Tibial nerve (tissue), 4 donors: ENCODE data around the gene WFS1. TPM values are rescaled to one million over a fixed set of nuclear protein-coding genes. Genes with fewer than 3 reads are reported as not detected.

Experiments
- DNase-seq, 2 donors: peaks; one replicate each; pipeline ENCODE4 v3.0.0-alpha.2; 2019; ENCODE audit warnings: low spot score in 2 of 2
- H3K27ac ChIP-seq, 4 donors: fragments of 200-600 bp; sonication (generic) in 3 of 4; one replicate each; pipeline ENCODE4 v1.5.1; 2017 to 2019; ENCODE audit warnings: mild to moderate bottlenecking in 1 of 4
- H3K27me3 ChIP-seq, 2 donors: fragments of 200-600 bp; sonication (generic) in 1 of 2; one replicate each; pipeline versions ENCODE4 v1.5.1 to v1.6.0; 2017 to 2019
- H3K36me3 ChIP-seq, 3 donors: fragments of 200-600 bp; sonication (generic); one replicate each; pipeline ENCODE4 v1.5.1; 2018 to 2019
- H3K4me1 ChIP-seq, 4 donors: fragments of 200-600 bp; sonication (generic) in 3 of 4; one replicate each; pipeline ENCODE4 v1.5.1; 2017 to 2019
- H3K4me3 ChIP-seq, 4 donors: fragments of 200-600 bp; sonication (generic) in 3 of 4; one replicate each; pipeline ENCODE4 v1.5.1; 2017 to 2019; ENCODE audit warnings: mild to moderate bottlenecking in 1 of 4, moderate library complexity in 1 of 4
- H3K9me3 ChIP-seq, 4 donors: fragments of 200-600 bp; sonication (generic) in 3 of 4; one replicate each; pipeline ENCODE4 v1.5.1; 2017 to 2019
- CTCF ChIP-seq, 5 experiments: fragments of 200-600 bp in 3 of 5; fragments of 450-650 bp in 2 of 5; sonication (generic) in 3 of 5; IDR thresholded peaks; one replicate each; pipeline ENCODE4 v1.5.1; 2016 to 2019; ENCODE audit warnings: antibody characterized with exemption in 5 of 5, mild to moderate bottlenecking in 3 of 5, moderate library complexity in 2 of 5
- EP300 ChIP-seq, 2 donors: sonication (generic); formaldehyde crosslinking; IDR thresholded peaks; one replicate each; pipeline ENCODE4 v1.6.1; 2017; ENCODE audit warnings: antibody characterized with exemption in 2 of 2, mild to moderate bottlenecking in 1 of 2
- POLR2A ChIP-seq, 2 donors: fragments of 450-650 bp; IDR thresholded peaks; one replicate each; pipeline ENCODE4 v1.6.1; 2017; ENCODE audit warnings: antibody characterized with exemption in 2 of 2, mild to moderate bottlenecking in 2 of 2, moderate library complexity in 2 of 2
- WGBS, 2 donors: methylation state at CpG; one replicate each; pipeline ENCODE4 v1.1.5; 2018; 5-methylcytosine and 5-hydroxymethylcytosine counted together
- total RNA-seq, 4 donors: library from RNA; depleted of rRNA; stranded (reverse); fragments of >200 nt; gene quantifications; one replicate each; pipeline ENCODE4 v1.1.0, GENCODE V29; 2016

WFS1 gene
- total RNA-seq, 4 donors from 2014 or later = 52.8 to 125 (median 57.9) TPM

- Histone ChIP-seq H3K36me3 (peaks cover 0 to 32% (median 0%) of the 10 kb centered on the region in 3 donors), H3K4me3 (no peak overlapping the region), H3K4me1 (peaks cover 0 to 10% (median 5%) of the 10 kb centered on the region in 4 donors), H3K27me3 (peaks cover 0 to 16% of the 10 kb centered on the region in 2 donors), H3K9me3 (no peaks in the 10 kb centered on the region), H3K27ac (no peak overlapping the region)
- TF ChIP-seq EP300 (IDR thresholded peaks at IDR 0.05) = no peak
- no peak for TF ChIP-seq CTCF (IDR thresholded peaks at IDR 0.05)
- no peak for TF ChIP-seq POLR2A (IDR thresholded peaks at IDR 0.05)
- DNase-seq = no peak
- WGBS, 2 donors = 83 to 88% methylated on average over 8 of the region's 8 CpGs
Measured at GRCh38 chr4:6307891-6308290, 38.2 kb downstream of the WFS1 start.

GRCh38 chr4:6308899-6309643 lies 39.4 kb downstream of the WFS1 start:
- TF ChIP-seq POLR2A (IDR thresholded peaks at IDR 0.05) (no peak), EP300 (IDR thresholded peaks at IDR 0.05) (no peak), CTCF (IDR thresholded peaks at IDR 0.05) (no peak)
- Histone ChIP-seq H3K36me3 (peaks cover 0 to 20% (median 0%) of the 10 kb centered on the region in 3 donors), H3K27me3 (peaks cover 0 to 16% of the 10 kb centered on the region in 2 donors), H3K27ac (no peak overlapping the region), H3K4me1 (peaks cover 0 to 10% (median 5%) of the 10 kb centered on the region in 4 donors), H3K9me3 (no peaks in the 10 kb centered on the region), H3K4me3 (peak overlapping the region; percentile 11 to 43 (median 38))
- DNase-seq = no peak
- WGBS, 2 donors = 2 to 4% methylated on average over 16 to 29 of the region's 65 CpGs

- Histone ChIP-seq H3K4me1 (peaks cover 0 to 10% (median 5%) of the 10 kb centered on the region in 4 donors), H3K27me3 (peaks cover 0 to 16% of the 10 kb centered on the region in 2 donors), H3K36me3 (peaks cover 0 to 13% (median 0%) of the 10 kb centered on the region in 3 donors), H3K27ac (no peak overlapping the region), H3K4me3 (no peak overlapping the region), H3K9me3 (no peaks in the 10 kb centered on the region)
- 88 to 91% methylated on average over 7 of the region's 7 CpGs for WGBS, 2 donors
- DNase-seq = no peak
- TF ChIP-seq EP300 (IDR thresholded peaks at IDR 0.05) = no peak
- TF ChIP-seq POLR2A (IDR thresholded peaks at IDR 0.05) = no peak
Measured at GRCh38 chr4:6309777-6310176, 40.1 kb downstream of the WFS1 start.

- WGBS, 2 donors = 70 to 82% methylated on average over 6 of the region's 6 CpGs
- TF ChIP-seq POLR2A (IDR thresholded peaks at IDR 0.05) = no peak
- no peak for TF ChIP-seq EP300 (IDR thresholded peaks at IDR 0.05)
- TF ChIP-seq CTCF (IDR thresholded peaks at IDR 0.05) = no peak
Measured at GRCh38 chr4:6313216-6313615, 43.6 kb downstream of the WFS1 start.

GRCh38 chr4:6316461-6317003 lies 46.9 kb downstream of the WFS1 start:
- Histone ChIP-seq H3K27ac (no peak overlapping the region), H3K36me3 (no peaks in the 10 kb centered on the region), H3K4me1 (no peaks in the 10 kb centered on the region), H3K9me3 (peaks cover 0 to 14% (median 0%) of the 10 kb centered on the region in 4 donors), H3K27me3 (no peaks in the 10 kb centered on the region), H3K4me3 (no peak overlapping the region)
- DNase-seq = no peak
- WGBS, 2 donors = 79 to 80% methylated on average over 6 of the region's 6 CpGs
- TF ChIP-seq EP300 (IDR thresholded peaks at IDR 0.05) (no peak), POLR2A (IDR thresholded peaks at IDR 0.05) (no peak), CTCF (IDR thresholded peaks at IDR 0.05) (no peak)

More at GRCh38 chr4:6313216-6313615, 43.6 kb downstream of the WFS1 start:
- peaks cover 0 to 10% (median 5%) of the 10 kb centered on the region in 4 donors for H3K4me1 ChIP-seq
- H3K4me3 ChIP-seq = no peak overlapping the region
- DNase-seq = no peak
- H3K9me3 ChIP-seq = no peaks in the 10 kb centered on the region
- H3K36me3 ChIP-seq = no peaks in the 10 kb centered on the region
- H3K27ac ChIP-seq = no peak overlapping the region
- peaks cover 0 to 16% of the 10 kb centered on the region in 2 donors for H3K27me3 ChIP-seq
